Activated naive CD4-positive, alpha-beta T cell treated with anti-CD3 and anti-CD28 coated beads, Interleukin-2, amount 10 ng/mL, durations not matched to agents 7 days and 5 days (primary cell): Measurements from ENCODE around the gene ADCY6.
A peak's percentile ranks its signal among the peaks of the same experiment; 100 is the strongest.
"Not testable (repeated sequence)": the region's sequence is repeated elsewhere in the genome, so short reads cannot be mapped to it uniquely, and the experiment has no call there.

ENCODE experiments used
- CTCF ChIA-PET: fragments of 350-600 bp; sonication (Branson Sonifier 250); formaldehyde crosslinking; loops from one replicate; lab custom pipeline; 2021; ENCODE audit warnings: antibody characterized with exemption; lab: Charles Lee
- DNase-seq: peaks from one replicate; pipeline ENCODE4 v3.0.0-alpha.2; 2020
- H3K27ac Mint-ChIP-seq: one replicate; pipeline ENCODE4 v1.8.0; 2021; ENCODE audit warnings: mild to moderate bottlenecking, moderate library complexity, mixed read lengths
- H3K27me3 Mint-ChIP-seq: one replicate; pipeline ENCODE4 v1.8.0; 2021; ENCODE audit warnings: mild to moderate bottlenecking, mixed read lengths
- H3K36me3 Mint-ChIP-seq: one replicate; pipeline ENCODE4 v1.8.0; 2021; ENCODE audit warnings: mixed read lengths
- H3K4me1 Mint-ChIP-seq: one replicate; pipeline ENCODE4 v1.8.0; 2021; ENCODE audit warnings: mixed read lengths
- H3K4me3 Mint-ChIP-seq: one replicate; pipeline ENCODE4 v1.8.0; 2021; ENCODE audit warnings: mild to moderate bottlenecking, moderate library complexity, mixed read lengths
- H3K9me3 Mint-ChIP-seq: one replicate; pipeline ENCODE4 v1.8.0; 2021; ENCODE audit warnings: mixed read lengths

ADCY6 gene

DNA sequence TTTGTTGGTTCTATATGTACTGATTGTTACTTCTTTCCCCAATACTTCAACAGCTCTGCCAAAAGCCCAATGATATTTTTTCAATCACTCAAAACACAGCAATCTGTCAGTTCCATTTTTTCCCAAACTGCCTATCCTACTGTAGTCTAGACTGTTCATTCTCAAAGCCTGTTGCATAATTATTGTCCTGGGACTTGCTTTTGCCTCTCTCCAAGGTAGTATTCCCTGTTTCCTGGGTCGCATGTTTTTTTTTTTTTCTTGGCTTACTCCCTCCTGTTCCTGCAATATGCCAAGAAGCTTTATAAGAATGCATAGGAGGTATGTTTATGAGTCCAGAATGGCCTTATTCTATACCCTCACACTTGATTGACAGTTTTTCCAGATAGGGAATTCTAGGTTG, 52.4 kb downstream of the ADCY6 start:
- Mint-ChIP-seq H3K36me3 (no peaks in the 10 kb centered on the region), H3K27me3 (peaks cover 28% of the 10 kb centered on the region)
- CTCF ChIA-PET: interaction anchor here (0.9 to 1.0 kb wide), 2 partner anchors 13 to 59 kb away, joined by 3 read pairs; no protein-coding TSS in a partner anchor

DNA sequence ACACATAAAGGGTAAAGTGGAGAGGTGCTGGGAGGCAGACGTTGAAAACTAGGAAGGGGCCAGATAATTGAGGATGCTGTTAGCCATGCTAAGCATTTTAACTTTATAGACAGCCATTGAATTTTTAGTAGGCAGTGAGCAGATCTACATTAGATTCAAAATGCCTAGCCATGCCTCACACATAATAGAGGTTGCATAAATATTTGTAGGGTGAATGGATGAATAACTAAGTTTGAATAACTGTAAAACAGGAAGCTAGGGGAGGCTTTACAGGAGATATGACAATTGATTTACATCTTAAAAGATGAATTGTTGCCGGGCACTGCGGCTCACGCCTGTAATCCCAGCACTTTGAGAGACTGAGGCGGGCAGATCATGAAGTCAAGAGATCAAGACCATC, 60.1 kb downstream of the ADCY6 start:
- Mint-ChIP-seq H3K9me3 (no peaks in the 10 kb centered on the region), H3K4me1 (no peaks in the 10 kb centered on the region), H3K4me3 (no peak overlapping the region), H3K27me3 (no peaks in the 10 kb centered on the region), H3K27ac (no peak overlapping the region), H3K36me3 (no peaks in the 10 kb centered on the region)
- no peak for DNase-seq
- CTCF ChIA-PET: no interaction called here

More for the DNA sequence above, 52.4 kb downstream of the ADCY6 start:
- H3K27ac Mint-ChIP-seq: no peak overlapping the region
- no peak for DNase-seq
- no peaks in the 10 kb centered on the region for H3K4me1 Mint-ChIP-seq
- H3K4me3 Mint-ChIP-seq: no peak overlapping the region
- no peaks in the 10 kb centered on the region for H3K9me3 Mint-ChIP-seq

DNA sequence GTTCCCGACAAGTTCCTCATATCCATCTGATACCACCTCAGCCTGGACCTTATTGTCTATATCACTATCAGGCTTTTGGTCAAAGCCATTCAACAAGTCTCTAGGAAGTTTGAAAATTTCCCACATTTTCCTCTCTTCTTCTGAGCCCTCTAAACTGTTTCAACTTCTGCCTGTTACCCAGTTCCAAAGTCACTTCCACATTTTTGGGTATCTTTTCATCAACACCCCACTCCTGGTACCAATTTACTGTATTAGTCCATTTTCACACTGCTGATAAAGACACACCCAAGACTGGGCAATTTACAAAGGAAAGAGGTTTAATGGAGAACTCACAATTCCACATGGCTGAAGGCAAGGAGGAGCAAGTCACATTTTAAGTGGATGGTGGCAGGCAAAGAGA, 68.2 kb downstream of the ADCY6 start:
- H3K27ac Mint-ChIP-seq, DNase-seq, CTCF ChIA-PET, H3K4me3 Mint-ChIP-seq, H3K27me3 Mint-ChIP-seq: not testable (repeated sequence)
- Mint-ChIP-seq H3K9me3 (peaks cover 20% of the 10 kb centered on the region), H3K4me1 (peaks cover 18% of the 10 kb centered on the region), H3K36me3 (peaks cover 22% of the 10 kb centered on the region)

DNA sequence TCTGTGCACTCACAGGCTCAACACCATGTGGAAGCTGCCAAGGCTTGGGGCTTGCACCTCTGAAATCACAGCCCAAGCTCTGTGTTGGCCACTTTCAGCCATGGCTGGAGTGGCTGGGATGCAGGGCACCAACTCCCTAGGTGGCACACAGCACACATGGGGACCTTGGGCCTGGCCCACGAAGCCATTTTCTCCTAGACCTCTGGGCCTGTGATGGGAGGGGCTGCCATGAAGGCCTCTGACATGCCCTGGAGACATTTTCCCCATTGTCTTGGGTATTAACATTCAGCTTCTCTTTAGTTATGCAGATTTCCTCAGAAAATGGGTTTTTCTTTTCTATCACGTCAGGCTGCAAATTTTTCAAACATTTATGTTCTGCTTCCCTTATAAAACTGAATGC, 68.7 kb downstream of the ADCY6 start:
- H3K4me3 Mint-ChIP-seq, DNase-seq, H3K27me3 Mint-ChIP-seq, H3K27ac Mint-ChIP-seq: not testable (repeated sequence)
- Mint-ChIP-seq H3K9me3 (peaks cover 20% of the 10 kb centered on the region), H3K4me1 (peaks cover 24% of the 10 kb centered on the region), H3K36me3 (peaks cover 24% of the 10 kb centered on the region)
- CTCF ChIA-PET: interaction anchor here (0.6 kb wide), 1 partner anchor 130 kb away, joined by 3 read pairs; no protein-coding TSS in a partner anchor

DNA sequence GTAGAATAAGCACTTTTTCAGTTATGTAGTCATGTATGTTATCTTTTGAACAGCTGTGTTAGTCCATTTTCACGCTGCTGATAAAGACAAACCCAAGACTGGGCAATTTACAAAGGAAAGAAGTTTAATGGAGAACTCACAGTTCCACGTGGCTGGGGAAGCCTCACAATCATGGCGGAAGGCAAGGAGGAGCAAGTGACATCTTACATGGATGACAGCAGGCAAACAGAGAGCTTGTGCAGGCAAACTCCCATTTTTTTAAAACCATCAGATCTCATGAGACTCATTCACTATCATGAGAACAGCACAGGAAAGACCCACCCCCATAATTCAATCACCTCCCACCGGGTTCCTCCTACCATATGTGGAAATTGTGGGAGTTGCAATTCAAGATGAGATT, 69.9 kb downstream of the ADCY6 start:
- H3K9me3 Mint-ChIP-seq: peaks cover 20% of the 10 kb centered on the region
- H3K4me1 Mint-ChIP-seq: peaks cover 35% of the 10 kb centered on the region
- H3K27me3 Mint-ChIP-seq, H3K4me3 Mint-ChIP-seq, CTCF ChIA-PET, DNase-seq, H3K27ac Mint-ChIP-seq: not testable (repeated sequence)
- peaks cover 32% of the 10 kb centered on the region for H3K36me3 Mint-ChIP-seq

DNA sequence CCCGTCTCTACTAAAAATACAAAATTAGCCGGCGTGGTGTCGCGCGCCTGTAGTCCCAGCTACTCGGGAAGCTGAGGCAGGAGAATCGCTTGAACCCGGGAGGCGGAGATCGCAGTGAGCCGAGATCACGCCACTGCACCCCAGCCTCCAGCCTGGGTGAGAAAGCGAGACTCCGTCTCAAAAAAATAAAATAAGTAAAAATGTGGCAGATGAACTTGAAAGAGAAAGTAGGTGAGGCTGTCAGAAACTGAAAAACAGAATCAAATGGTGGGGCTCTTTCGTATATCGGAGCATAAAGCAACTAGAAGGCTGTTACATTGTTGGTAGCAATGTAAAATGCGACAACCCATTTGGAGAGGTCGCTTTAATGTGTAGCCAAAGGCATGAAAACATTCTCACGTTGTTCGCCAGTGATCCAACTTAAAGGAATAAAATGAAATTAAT, 71.6 kb downstream of the ADCY6 start:
- CTCF ChIA-PET: interaction anchor here (0.7 to 1.3 kb wide), 2 partner anchors 10 to 17 kb away, joined by 3 to 4 read pairs; a partner anchor contains a TSS

DNA sequence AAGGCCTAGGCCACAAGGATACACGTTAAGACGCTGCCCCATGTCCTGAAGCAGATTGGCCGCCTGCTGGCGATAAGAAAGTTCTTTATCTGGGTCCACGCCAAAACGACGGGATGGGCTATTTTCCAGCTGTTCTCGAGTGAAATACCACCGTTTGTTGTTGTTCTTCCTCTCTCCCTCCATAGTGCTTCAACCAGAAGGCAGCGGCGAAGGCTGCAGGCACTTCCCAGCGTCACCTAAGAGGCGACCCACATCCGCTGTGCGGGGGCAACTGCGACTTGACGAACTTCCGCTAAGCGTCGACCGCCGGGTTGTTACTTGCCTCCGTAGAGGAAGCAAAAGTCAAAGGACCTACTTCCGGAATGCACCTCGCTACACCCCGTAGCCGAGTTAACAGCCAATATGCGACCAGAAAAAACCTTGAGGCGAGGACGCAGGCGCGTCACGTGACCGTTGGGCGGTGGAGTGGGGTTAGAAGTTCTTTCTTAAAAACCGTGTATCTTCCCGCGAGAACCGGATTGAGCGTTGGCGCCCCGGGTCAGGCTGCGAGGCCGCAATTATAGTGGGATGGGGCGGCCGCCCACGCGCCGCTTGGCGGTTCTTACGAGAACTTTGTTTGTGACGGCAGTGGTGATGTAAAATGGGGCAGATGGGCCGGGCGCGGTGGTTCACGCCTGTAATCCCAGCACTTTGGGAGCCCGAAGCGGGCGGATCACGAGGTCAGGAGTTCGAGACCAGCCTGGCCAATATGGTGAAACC, 72.2 kb downstream of the ADCY6 start, which contains the start of gene CCNT1:
Gene CCNT1, minus strand, starts transcription at position 215 of the 759 bp plus-strand sequence. Its CDS starts 32 bp downstream, at position 183.
- DNase-seq: peak; percentile 99
- peak within 1 kb of the TSS; percentile 96 for H3K27ac Mint-ChIP-seq
- H3K9me3 Mint-ChIP-seq: peaks cover 20% of the 10 kb centered on the region
- no peaks in the 10 kb centered on the region for H3K27me3 Mint-ChIP-seq
- CTCF ChIA-PET: no interaction called here
- H3K4me1 Mint-ChIP-seq: peaks cover 45% of the 10 kb centered on the region
- H3K36me3 Mint-ChIP-seq: peaks cover 50% of the 10 kb centered on the region
- H3K4me3 Mint-ChIP-seq: peak within 1 kb of the TSS; percentile 85

More for the DNA sequence above, 71.6 kb downstream of the ADCY6 start:
- peak overlapping the region; percentile 85 for H3K4me3 Mint-ChIP-seq
- H3K4me1 Mint-ChIP-seq: peaks cover 45% of the 10 kb centered on the region
- H3K27me3 Mint-ChIP-seq: no peaks in the 10 kb centered on the region
- DNase-seq: no peak
- H3K27ac Mint-ChIP-seq: peak overlapping the region; percentile 96
- peaks cover 20% of the 10 kb centered on the region for H3K9me3 Mint-ChIP-seq
- H3K36me3 Mint-ChIP-seq: peaks cover 47% of the 10 kb centered on the region
